ENCODE results near the gene ASAP2.

ASAP2 gene

GRCh38 chr2:9374071-9374730 lies 167.6 kb downstream of the ASAP2 start:
- no peak for DNase-seq (ENCODE audit: low read depth in 3 of 3, low spot score in 1 of 3)

GRCh38 chr2:9375857-9376428 lies 169.3 kb downstream of the ASAP2 start:
- no peak for DNase-seq (ENCODE audit: low read depth in 3 of 3, low spot score in 1 of 3)

DNA sequence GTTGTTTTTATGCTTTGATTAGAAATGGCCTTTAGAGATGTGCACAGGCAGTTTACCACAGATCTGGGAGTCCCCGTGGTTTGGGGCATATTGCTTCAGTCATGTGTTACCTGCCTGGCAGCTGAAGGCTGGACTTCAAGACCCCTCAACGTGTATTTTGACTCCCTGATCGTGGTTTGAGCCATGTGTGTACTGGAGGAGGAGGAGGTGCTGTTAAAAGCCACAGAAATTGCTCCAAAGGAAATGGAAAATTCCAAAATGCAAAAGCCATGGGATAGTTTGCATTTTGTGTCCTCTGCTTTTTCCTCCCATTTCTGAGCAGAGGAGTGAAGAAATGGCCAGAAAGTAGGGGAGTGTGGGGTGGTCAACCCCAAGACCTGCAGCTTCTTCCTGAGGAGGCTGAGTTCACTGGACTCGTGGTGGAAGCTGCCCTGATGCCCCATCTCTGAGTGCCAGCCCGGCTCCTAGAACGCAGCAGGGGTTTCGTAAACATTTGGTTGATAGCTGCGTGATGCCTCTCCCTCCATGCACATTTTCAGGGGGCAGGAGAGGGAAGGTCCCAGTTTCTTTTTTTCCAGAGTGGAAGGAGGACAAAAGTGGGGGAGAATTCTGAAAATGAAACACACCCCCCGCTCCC lies 171.0 kb downstream of the ASAP2 start:
- no peak for DNase-seq (ENCODE audit: low read depth in 3 of 3, low spot score in 1 of 3)

- no peak for DNase-seq (ENCODE audit: low read depth in 3 of 3, low spot score in 1 of 3)
These were observed 172.1 kb downstream of the ASAP2 start for GRCh38 chr2:9378433-9379390.

- no peak for DNase-seq (ENCODE audit: low read depth in 3 of 3, low spot score in 1 of 3)
These were observed 172.8 kb downstream of the ASAP2 start for GRCh38 chr2:9379391-9379755.

DNA sequence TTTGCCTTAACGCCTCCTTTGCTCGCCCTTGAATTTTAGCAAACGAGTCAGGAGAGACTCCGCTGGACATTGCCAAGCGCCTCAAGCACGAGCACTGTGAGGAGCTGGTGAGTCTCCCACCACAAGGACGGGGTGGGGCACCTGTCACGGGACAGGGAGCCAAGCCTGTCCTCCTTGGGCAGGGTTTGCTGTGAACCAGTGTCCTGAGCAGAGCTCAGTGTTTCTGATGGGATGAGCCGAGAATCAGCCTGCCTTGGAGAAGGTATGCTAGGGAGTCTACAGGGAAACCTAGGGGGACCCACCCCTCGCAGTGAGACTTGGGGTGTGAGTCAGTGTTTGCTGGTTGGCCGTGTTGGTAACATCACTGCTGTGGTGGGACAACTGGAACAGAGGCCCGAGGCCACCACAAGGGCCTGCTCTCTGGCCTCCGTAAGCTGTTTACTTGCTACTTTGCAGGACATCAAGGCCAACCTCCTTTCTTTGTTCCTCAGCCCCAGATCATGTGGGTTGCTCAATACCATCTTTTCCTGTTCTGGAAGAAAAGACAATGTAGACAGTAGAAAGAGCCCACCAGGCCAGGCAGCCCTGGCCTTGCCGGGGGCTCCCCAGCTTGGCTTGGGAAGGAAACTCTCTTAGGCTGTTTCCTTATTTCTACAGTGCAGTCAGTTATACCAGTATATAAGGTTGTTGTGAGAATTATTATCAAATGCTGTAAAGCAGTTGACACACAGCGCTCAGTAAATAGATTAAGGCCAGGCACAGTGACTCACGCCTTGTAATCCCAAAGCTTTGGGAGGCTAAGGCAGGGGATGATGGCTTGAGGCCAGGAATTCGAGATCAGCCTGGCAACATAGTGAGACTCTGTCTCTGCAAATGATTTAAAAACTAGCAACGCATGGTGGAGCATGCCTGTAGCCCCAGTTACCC lies 174.4 kb downstream of the ASAP2 start:
- no peak for DNase-seq (ENCODE audit: low read depth in 3 of 3, low spot score in 1 of 3)

- DNase-seq (ENCODE audit: low read depth in 3 of 3, low spot score in 1 of 3): no peak
These were observed 176.1 kb downstream of the ASAP2 start for GRCh38 chr2:9382604-9383235.

DNA sequence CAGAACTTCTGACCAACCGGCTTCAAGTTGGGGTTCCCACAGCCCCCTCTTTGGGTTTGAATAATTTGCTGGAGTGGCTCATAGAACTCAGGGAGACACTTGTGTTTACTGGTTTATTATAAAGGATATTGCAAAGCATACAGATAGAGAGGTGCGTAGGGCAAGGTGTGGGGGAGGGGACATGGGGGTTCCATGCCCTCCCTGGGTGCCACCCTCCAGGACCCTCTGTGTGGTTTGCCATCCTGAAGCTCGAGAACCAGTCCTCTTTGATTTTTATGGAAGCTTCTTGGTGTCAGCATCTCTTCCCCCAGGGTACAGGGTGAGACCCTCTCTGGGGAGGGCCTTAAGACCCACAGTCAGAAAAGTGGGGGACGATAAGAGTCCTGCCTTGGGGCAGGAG lies 177.9 kb downstream of the ASAP2 start:
- no peak for DNase-seq (ENCODE audit: low read depth in 3 of 3, low spot score in 1 of 3)

- DNase-seq (ENCODE audit: low read depth in 3 of 3, low spot score in 1 of 3): no peak
These were observed 179.2 kb downstream of the ASAP2 start for GRCh38 chr2:9385841-9386240.

DNA sequence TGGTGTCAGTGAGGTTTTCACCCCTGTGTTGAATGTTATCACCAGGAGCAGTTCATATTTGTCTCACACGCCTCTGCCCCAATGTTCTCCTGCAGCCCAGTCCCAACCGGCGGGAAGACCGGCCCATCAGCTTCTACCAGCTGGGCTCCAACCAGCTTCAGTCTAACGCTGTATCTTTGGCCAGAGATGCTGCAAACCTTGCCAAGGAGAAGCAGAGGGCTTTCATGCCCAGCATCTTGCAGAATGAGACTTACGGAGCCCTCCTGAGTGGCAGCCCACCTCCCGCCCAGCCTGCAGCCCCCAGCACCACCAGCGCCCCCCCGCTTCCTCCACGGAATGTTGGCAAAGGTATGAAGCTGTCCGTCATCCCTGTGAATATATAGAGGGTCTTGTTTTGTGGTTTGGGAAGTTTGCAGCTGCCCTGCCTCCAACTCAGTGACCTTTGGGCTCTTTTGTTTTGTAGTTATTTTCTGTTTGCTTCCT lies 181.6 kb downstream of the ASAP2 start:
- DNase-seq (ENCODE audit: low read depth in 3 of 3, low spot score in 1 of 3): no peak

GRCh38 chr2:9388950-9389911 lies 182.6 kb downstream of the ASAP2 start:
- no peak for DNase-seq (ENCODE audit: low read depth in 3 of 3, low spot score in 1 of 3)

- DNase-seq (ENCODE audit: low read depth in 3 of 3, low spot score in 1 of 3): no peak
These were observed 183.7 kb downstream of the ASAP2 start for GRCh38 chr2:9390151-9390850.

DNA sequence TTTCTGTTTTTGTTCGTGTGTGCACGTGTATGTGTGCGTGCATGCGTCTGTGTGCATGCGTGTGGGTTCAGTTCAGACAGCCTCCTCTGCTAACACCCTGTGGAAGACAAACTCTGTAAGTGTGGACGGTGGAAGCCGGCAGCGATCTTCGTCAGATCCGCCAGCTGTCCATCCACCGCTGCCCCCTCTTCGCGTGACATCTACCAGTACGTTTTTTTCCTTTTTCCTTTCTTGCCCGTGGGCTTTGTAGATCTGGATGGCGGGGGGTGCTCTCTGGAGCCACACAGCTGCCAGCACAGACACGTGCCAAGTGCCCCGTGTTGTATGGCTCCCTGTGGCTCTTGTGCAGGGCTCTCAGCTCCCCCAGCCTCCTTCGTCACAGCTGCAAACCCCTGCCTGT lies 184.4 kb downstream of the ASAP2 start:
- no peak for DNase-seq (ENCODE audit: low read depth in 3 of 3, low spot score in 1 of 3)

DNA sequence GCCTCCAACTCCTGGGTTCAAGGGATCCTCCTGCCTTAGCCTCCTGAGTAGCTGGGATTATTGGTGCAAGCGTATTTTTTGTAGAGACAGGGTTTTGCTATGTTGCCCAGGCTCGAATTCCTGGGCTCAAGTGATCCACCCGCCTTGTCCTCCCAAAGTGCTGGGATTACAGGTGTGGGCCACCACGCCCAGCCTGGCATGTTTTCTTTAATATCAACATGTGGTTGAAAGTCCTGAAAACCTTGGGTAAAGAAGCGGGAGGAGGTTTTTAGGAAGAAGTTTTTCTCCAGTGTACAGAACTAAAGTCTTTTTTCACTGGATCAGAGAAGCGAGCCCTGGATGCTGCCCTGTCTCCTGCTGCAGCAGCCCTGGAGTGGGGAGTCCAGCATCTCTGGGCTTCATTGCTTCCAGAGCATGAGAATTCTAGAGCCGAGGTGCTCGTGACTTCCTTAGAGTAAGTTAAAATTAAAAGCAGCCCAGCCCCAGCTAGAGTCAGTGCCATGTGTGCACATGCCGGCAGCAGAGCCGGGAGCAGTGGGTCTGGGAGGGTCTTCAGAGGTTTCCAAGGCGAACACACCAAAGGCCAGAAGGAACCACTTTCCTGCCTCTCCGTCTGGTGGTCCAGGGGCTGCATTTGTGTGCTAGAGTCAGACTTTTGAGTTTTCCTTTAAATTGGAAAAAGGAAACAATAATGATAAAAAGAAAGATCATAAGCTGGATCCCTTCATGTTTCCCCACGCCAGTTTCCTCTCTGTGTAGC lies 185.5 kb downstream of the ASAP2 start:
- no peak for DNase-seq (ENCODE audit: low read depth in 3 of 3, low spot score in 1 of 3)

DNA sequence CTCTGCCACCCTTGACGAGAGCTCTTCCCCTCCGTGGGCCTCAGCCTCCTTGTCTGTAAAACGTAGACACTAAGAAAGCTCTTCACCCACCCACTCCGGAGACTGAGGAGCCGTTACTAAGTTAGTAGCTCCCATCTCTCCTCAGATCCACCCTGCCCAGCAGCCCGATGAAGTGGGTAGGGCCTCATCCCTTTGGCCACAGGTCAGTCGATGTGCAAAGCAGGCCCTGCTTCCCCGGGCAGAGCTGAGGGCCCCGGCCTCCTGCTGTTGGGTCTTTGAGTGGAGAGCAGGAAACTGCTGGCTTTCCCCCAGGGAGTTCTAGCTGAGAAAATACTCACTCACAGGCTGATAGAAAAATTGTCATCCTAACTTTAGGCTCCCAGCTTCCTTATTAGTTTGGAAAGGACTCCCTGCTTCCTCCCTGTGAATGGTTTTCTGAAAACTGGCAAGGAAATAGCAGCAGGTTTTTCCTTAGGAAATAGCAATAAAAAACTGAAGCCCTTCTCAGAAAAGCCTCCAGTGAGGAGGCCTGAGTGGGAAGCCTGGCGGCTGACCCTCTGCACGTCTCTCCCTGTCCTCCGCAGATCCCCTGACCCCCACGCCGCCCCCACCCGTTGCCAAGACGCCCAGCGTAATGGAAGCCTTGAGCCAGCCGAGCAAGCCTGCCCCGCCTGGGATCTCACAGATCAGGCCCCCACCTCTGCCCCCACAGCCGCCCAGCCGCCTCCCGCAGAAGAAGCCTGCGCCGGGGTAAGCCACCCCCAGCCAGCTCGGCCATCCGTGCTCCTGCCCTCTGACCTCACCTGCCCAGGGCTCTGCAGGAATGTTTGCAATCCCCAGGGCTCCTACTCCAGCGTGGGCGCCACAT lies 186.5 kb downstream of the ASAP2 start:
- DNase-seq (ENCODE audit: low read depth in 3 of 3, low spot score in 1 of 3): no peak

- DNase-seq (ENCODE audit: low read depth in 3 of 3, low spot score in 1 of 3): no peak
These were observed 188.2 kb downstream of the ASAP2 start for GRCh38 chr2:9394816-9395215.

- DNase-seq (ENCODE audit: low read depth in 3 of 3, low spot score in 1 of 3): no peak
These were observed 190.6 kb downstream of the ASAP2 start for GRCh38 chr2:9397201-9397600.
